ENCODE results near the gene SLC9A3.

SLC9A3 gene

DNA sequence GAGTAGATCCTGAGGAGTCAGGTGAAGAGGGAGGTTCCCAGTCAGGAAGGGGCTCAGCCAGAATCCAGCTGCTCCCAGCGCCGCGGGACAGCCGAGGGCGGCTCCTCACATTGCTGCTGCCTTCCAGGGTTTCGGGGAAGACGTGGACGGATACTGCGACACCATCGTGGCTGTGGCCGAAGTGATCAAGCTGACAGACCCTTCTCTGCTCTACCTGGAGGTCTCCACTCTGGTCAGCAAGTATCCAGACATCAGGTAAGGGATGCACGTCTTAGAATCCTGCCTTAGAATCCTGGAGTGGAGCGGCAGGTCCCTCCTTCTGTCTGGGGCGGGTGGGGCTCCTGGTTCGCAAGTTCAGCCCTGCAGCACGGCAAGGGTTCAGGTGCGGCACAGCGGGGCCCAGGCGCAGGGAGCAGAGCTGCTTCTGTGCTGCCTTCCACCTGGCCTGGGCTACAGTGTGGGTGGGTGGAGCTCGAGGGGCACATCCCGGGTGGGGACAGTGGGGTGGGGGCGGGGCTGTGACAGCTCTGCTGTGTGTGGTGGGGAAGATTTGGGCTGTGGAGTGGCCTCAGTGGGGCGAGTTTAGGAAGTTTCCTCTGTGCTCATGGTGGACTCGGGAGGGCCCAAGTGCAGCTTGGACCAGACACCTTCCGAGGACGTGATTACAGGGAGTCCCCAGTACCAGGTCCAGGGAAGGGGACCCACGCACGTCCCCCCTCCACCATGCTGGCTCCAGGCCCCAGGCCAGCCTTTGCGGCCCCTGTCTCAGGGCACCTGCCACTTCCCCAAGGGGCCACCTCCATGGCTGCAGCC lies 58.5 kb downstream of the SLC9A3 start:
- Histone ChIP-seq H3K27me3 (ENCODE audit: insufficient read depth, low read length, poor library complexity) (no peaks in the 10 kb centered on the region), H4K8ac (ENCODE audit: low read depth, low read length) (no peak overlapping the region), H3K27ac (ENCODE audit: low read depth, low read length) (no peak overlapping the region), H2BK120ac (ENCODE audit: low read depth, low read length) (no peak overlapping the region), H2BK15ac (replicated peaks; ENCODE audit: low read depth) (no peak overlapping the region), H3K4me2 (ENCODE audit: low read length) (no peak overlapping the region), H3K4ac (ENCODE audit: low read depth, low read length) (no peak overlapping the region), H4K5ac (ENCODE audit: low read length) (no peak overlapping the region), H3K79me1 (ENCODE audit: low read length) (no peaks in the 10 kb centered on the region), H3K4me1 (ENCODE audit: control insufficient read depth, low read depth, low read length) (no peaks in the 10 kb centered on the region), H2BK5ac (ENCODE audit: low read length) (no peak overlapping the region), H3K23ac (ENCODE audit: low read length) (no peak overlapping the region), H3K56ac (ENCODE audit: low read length) (no peak overlapping the region), H3K36me3 (ENCODE audit: control insufficient read depth, insufficient read depth, low read length) (no peaks in the 10 kb centered on the region), H3K9ac (ENCODE audit: low read length) (no peak overlapping the region), H3K4me3 (ENCODE audit: low read length) (no peak overlapping the region), H2AK5ac (ENCODE audit: low read length) (no peak overlapping the region), H3K18ac (ENCODE audit: low read length) (no peak overlapping the region), H3K79me2 (ENCODE audit: control insufficient read depth, insufficient read depth, low read length) (no peaks in the 10 kb centered on the region)
- WGBS (ENCODE audit: extremely low coverage, insufficient coverage, low lambda C conversion rate): no CpG with 5 or more reads among the region's 29 CpGs
- no peak for DNase-seq

DNA sequence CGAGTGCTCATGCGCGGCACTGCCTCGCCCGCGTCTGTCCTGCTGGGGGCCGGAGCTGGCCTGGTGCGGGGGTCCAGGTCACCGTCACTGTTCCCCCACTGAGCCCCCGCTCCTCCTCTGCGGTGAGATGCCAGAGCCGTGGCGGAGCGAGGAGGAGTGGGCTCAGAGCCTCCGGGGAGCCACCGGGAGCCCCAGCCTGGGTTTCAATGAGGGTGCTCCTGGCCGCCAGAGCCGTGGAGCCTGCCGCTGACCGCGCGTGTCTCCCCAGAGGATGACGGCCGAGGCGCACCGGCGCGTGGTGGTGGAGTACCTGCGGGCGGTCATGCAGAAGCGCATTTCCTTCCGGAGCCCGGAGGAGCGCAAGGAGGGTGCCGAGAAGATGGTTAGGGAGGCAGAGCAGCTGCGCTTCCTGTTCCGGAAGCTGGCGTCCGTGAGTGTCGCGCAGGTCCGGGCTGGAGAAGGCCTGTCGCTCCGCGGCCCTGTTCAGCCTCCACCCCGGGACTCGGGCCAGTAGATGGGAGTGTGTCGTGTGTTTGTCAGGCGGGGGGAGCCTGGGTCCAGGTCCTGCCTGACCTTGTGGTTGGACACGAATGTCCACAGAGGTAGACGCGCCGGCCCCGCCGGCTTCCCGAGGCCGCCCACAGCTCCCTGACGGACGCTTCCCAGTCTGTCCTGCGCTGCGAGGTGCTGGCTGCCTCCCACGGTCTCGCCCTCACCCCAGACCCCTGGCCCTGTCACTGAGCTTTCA lies 59.2 kb downstream of the SLC9A3 start:
- H3K36me3 ChIP-seq (ENCODE audit: control insufficient read depth, insufficient read depth, low read length): no peaks in the 10 kb centered on the region
- H2BK5ac ChIP-seq (ENCODE audit: low read length): no peak overlapping the region
- no peak overlapping the region for H3K4me3 ChIP-seq (ENCODE audit: low read length)
- H2AK5ac ChIP-seq (ENCODE audit: low read length): no peak overlapping the region
- H3K79me2 ChIP-seq (ENCODE audit: control insufficient read depth, insufficient read depth, low read length): no peaks in the 10 kb centered on the region
- H3K27ac ChIP-seq (ENCODE audit: low read depth, low read length): no peak overlapping the region
- H2BK15ac ChIP-seq (replicated peaks; ENCODE audit: low read depth): no peak overlapping the region
- no peak for DNase-seq
- H3K56ac ChIP-seq (ENCODE audit: low read length): no peak overlapping the region
- H3K27me3 ChIP-seq (ENCODE audit: insufficient read depth, low read length, poor library complexity): no peaks in the 10 kb centered on the region
- no CpG with 5 or more reads among the region's 63 CpGs for WGBS (ENCODE audit: extremely low coverage, insufficient coverage, low lambda C conversion rate)
- no peak overlapping the region for H4K5ac ChIP-seq (ENCODE audit: low read length)
- no peak overlapping the region for H3K9ac ChIP-seq (ENCODE audit: low read length)
- no peak overlapping the region for H3K4ac ChIP-seq (ENCODE audit: low read depth, low read length)
- H3K18ac ChIP-seq (ENCODE audit: low read length): no peak overlapping the region
- no peak overlapping the region for H2BK120ac ChIP-seq (ENCODE audit: low read depth, low read length)
- H3K79me1 ChIP-seq (ENCODE audit: low read length): no peaks in the 10 kb centered on the region
- H3K23ac ChIP-seq (ENCODE audit: low read length): no peak overlapping the region
- no peaks in the 10 kb centered on the region for H3K4me1 ChIP-seq (ENCODE audit: control insufficient read depth, low read depth, low read length)
- no peak overlapping the region for H3K4me2 ChIP-seq (ENCODE audit: low read length)
- no peak overlapping the region for H4K8ac ChIP-seq (ENCODE audit: low read depth, low read length)

DNA sequence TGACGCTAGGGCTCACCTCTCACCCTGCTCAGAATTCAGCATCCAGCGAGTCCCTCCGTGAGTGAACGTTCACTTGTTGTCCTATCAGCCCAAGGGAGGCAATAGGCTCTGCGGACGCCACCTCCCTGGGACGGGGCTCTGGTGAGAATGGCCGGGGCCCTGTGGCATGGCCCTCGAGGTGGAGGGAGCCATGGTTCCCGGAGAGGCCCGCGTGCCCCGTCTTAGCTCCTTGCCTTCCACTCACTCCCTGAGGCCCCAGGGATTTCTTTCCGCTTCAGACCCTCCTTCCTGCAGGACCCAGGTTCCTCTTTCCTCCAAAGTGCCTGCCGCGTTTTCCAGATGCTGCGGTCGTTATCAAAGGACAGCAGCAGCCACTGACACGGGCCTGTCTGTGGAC lies 59.8 kb downstream of the SLC9A3 start:
- H2BK5ac ChIP-seq (ENCODE audit: low read length): no peak overlapping the region
- no peaks in the 10 kb centered on the region for H3K27me3 ChIP-seq (ENCODE audit: insufficient read depth, low read length, poor library complexity)
- H3K23ac ChIP-seq (ENCODE audit: low read length): no peak overlapping the region
- H3K4ac ChIP-seq (ENCODE audit: low read depth, low read length): no peak overlapping the region
- H3K4me1 ChIP-seq (ENCODE audit: control insufficient read depth, low read depth, low read length): no peaks in the 10 kb centered on the region
- no peak overlapping the region for H2BK15ac ChIP-seq (replicated peaks; ENCODE audit: low read depth)
- H3K79me2 ChIP-seq (ENCODE audit: control insufficient read depth, insufficient read depth, low read length): no peaks in the 10 kb centered on the region
- no peak for DNase-seq
- H2AK5ac ChIP-seq (ENCODE audit: low read length): no peak overlapping the region
- no peak overlapping the region for H3K4me3 ChIP-seq (ENCODE audit: low read length)
- no peak overlapping the region for H4K5ac ChIP-seq (ENCODE audit: low read length)
- H3K18ac ChIP-seq (ENCODE audit: low read length): no peak overlapping the region
- no peak overlapping the region for H2BK120ac ChIP-seq (ENCODE audit: low read depth, low read length)
- no peak overlapping the region for H3K4me2 ChIP-seq (ENCODE audit: low read length)
- no peak overlapping the region for H3K27ac ChIP-seq (ENCODE audit: low read depth, low read length)
- WGBS (ENCODE audit: extremely low coverage, insufficient coverage, low lambda C conversion rate): no CpG with 5 or more reads among the region's 19 CpGs
- H3K56ac ChIP-seq (ENCODE audit: low read length): no peak overlapping the region
- H3K9ac ChIP-seq (ENCODE audit: low read length): no peak overlapping the region
- no peaks in the 10 kb centered on the region for H3K36me3 ChIP-seq (ENCODE audit: control insufficient read depth, insufficient read depth, low read length)
- H3K79me1 ChIP-seq (ENCODE audit: low read length): no peaks in the 10 kb centered on the region
- no peak overlapping the region for H4K8ac ChIP-seq (ENCODE audit: low read depth, low read length)

DNA sequence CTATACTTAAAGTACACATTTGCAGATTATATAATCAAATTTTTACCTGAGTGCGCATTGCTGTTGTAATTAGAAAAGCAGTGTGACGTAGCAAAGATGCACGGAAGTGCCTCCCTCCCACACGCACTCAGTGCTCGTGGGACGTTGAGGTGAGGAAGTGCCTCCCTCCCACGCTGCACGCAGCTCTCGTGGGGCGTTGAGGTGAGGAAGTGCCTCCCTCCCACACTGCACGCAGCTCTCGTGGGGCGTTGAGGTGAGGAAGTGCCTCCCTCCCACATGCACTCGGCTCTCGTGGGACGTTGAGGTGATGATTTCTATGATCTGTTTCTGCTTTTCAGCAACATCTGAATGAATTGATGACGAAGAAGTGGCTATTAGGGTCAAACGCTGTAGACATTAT lies 60.3 kb downstream of the SLC9A3 start:
- Histone ChIP-seq H2BK120ac (ENCODE audit: low read depth, low read length) (no peak overlapping the region), H3K18ac (ENCODE audit: low read length) (no peak overlapping the region), H3K27me3 (ENCODE audit: insufficient read depth, low read length, poor library complexity) (no peaks in the 10 kb centered on the region), H3K4me1 (ENCODE audit: control insufficient read depth, low read depth, low read length) (no peaks in the 10 kb centered on the region), H3K36me3 (ENCODE audit: control insufficient read depth, insufficient read depth, low read length) (no peaks in the 10 kb centered on the region), H3K4me3 (ENCODE audit: low read length) (no peak overlapping the region), H4K5ac (ENCODE audit: low read length) (no peak overlapping the region), H3K23ac (ENCODE audit: low read length) (no peak overlapping the region), H2AK5ac (ENCODE audit: low read length) (no peak overlapping the region), H3K4me2 (ENCODE audit: low read length) (no peak overlapping the region), H3K27ac (ENCODE audit: low read depth, low read length) (no peak overlapping the region), H3K79me2 (ENCODE audit: control insufficient read depth, insufficient read depth, low read length) (no peaks in the 10 kb centered on the region), H3K9ac (ENCODE audit: low read length) (no peak overlapping the region), H2BK5ac (ENCODE audit: low read length) (no peak overlapping the region), H3K4ac (ENCODE audit: low read depth, low read length) (no peak overlapping the region), H3K79me1 (ENCODE audit: low read length) (no peaks in the 10 kb centered on the region), H2BK15ac (replicated peaks; ENCODE audit: low read depth) (no peak overlapping the region), H4K8ac (ENCODE audit: low read depth, low read length) (no peak overlapping the region), H3K56ac (ENCODE audit: low read length) (no peak overlapping the region)
- no peak for DNase-seq
- WGBS (ENCODE audit: extremely low coverage, insufficient coverage, low lambda C conversion rate): no CpG with 5 or more reads among the region's 18 CpGs

DNA sequence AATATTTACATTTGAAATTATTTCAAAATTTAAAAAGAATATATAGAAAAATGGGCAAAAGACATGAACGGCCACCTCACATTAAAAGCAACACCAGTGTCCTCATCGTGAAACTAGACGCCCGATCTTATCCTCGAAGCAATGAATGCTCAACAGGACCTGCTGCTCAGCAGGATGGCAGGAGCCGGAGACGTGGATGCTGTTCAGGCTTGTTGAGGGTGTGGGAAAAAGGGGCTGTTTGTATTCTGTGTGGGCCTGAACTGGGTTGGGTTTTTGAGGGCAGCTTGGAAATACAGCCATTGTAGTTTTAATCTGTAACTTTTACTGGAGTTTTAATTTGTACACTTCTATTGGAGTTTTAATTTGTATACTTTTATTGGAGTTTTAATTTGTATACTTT lies 60.9 kb downstream of the SLC9A3 start:
- no peak overlapping the region for H3K4ac ChIP-seq (ENCODE audit: low read depth, low read length)
- H2AK5ac ChIP-seq (ENCODE audit: low read length): no peak overlapping the region
- H2BK120ac ChIP-seq (ENCODE audit: low read depth, low read length): no peak overlapping the region
- no peak overlapping the region for H3K27ac ChIP-seq (ENCODE audit: low read depth, low read length)
- no CpG with 5 or more reads among the region's 7 CpGs for WGBS (ENCODE audit: extremely low coverage, insufficient coverage, low lambda C conversion rate)
- no peaks in the 10 kb centered on the region for H3K79me2 ChIP-seq (ENCODE audit: control insufficient read depth, insufficient read depth, low read length)
- H3K9ac ChIP-seq (ENCODE audit: low read length): no peak overlapping the region
- no peak overlapping the region for H2BK5ac ChIP-seq (ENCODE audit: low read length)
- no peak overlapping the region for H4K8ac ChIP-seq (ENCODE audit: low read depth, low read length)
- H3K4me1 ChIP-seq (ENCODE audit: control insufficient read depth, low read depth, low read length): no peaks in the 10 kb centered on the region
- H3K4me2 ChIP-seq (ENCODE audit: low read length): no peak overlapping the region
- no peak for DNase-seq
- H3K18ac ChIP-seq (ENCODE audit: low read length): no peak overlapping the region
- H3K27me3 ChIP-seq (ENCODE audit: insufficient read depth, low read length, poor library complexity): no peaks in the 10 kb centered on the region
- no peak overlapping the region for H4K5ac ChIP-seq (ENCODE audit: low read length)
- H2BK15ac ChIP-seq (replicated peaks; ENCODE audit: low read depth): no peak overlapping the region
- H3K4me3 ChIP-seq (ENCODE audit: low read length): no peak overlapping the region
- no peaks in the 10 kb centered on the region for H3K36me3 ChIP-seq (ENCODE audit: control insufficient read depth, insufficient read depth, low read length)
- no peak overlapping the region for H3K23ac ChIP-seq (ENCODE audit: low read length)
- H3K56ac ChIP-seq (ENCODE audit: low read length): no peak overlapping the region
- H3K79me1 ChIP-seq (ENCODE audit: low read length): no peaks in the 10 kb centered on the region
